K562 (cell line): ENCODE results near the gene NRCAM. TPM values are rescaled to one million over a fixed set of nuclear protein-coding genes. Genes with fewer than 3 reads are reported as not detected.

Source experiments
- CHD2 ChIP-seq: IDR thresholded peaks from 2 replicates; pipeline ENCODE4 v1.6.1; 2011; ENCODE audit warnings: low read depth, low read length
- ELF1 ChIP-seq: fragments of 200-800 bp; sonication (Bioruptor generic); IDR thresholded peaks from 2 replicates; pipeline ENCODE4 v1.6.1; 2016; ENCODE audit warnings: missing genetic modification characterization, missing compliant biosample characterization
- FIP1L1 ChIP-seq: fragments of 200-400 bp; formaldehyde crosslinking; IDR thresholded peaks from 2 replicates; pipeline ENCODE4 v1.6.1; 2018; ENCODE audit warnings: mild to moderate bottlenecking, low read depth, low read length; ENCODE audit not compliant: poor library complexity, severe bottlenecking
- FOXP1 ChIP-seq: sonication (generic); formaldehyde crosslinking; IDR thresholded peaks from 2 replicates; pipeline ENCODE4 v1.8.0; 2022; ENCODE audit warnings: mild to moderate bottlenecking, missing genetic modification reagents
- GABPA ChIP-seq: fragments of 200-800 bp; sonication (Bioruptor generic); conservative IDR thresholded peaks from 2 replicates; pipeline ENCODE4 v1.6.1; 2016; ENCODE audit warnings: low read depth, missing genetic modification characterization, missing compliant biosample characterization
- GATA2 ChIP-seq: sonication (generic); formaldehyde crosslinking; IDR thresholded peaks from 2 replicates; pipeline ENCODE4 v1.4.0; 2020; ENCODE audit warnings: mild to moderate bottlenecking, missing genetic modification reagents
- HDAC3 ChIP-seq: fragments of 450-650 bp; IDR thresholded peaks from 2 replicates; pipeline ENCODE4 v1.6.1; 2018; ENCODE audit warnings: borderline replicate concordance, mild to moderate bottlenecking, moderate library complexity; ENCODE audit not compliant: partially characterized antibody
- HDGF ChIP-seq: fragments of 450-650 bp; IDR thresholded peaks from 2 replicates; pipeline ENCODE4 v1.6.1; 2016
- JUN ChIP-seq, 2 experiments: sonication (generic) in 1 of 2; formaldehyde crosslinking in 1 of 2; IDR thresholded peaks; 2 replicates each; pipeline versions ENCODE4 v1.6.1 to v1.8.0; 2012 to 2022; ENCODE audit warnings: borderline replicate concordance in 2 of 2, mild to moderate bottlenecking in 2 of 2, improper control_type of control experiment in 1 of 2, low read depth in 1 of 2, low read length in 1 of 2, missing genetic modification reagents in 1 of 2
- LEF1 ChIP-seq: fragments of 450-650 bp; IDR thresholded peaks from 2 replicates; pipeline ENCODE4 v1.6.1; 2016; ENCODE audit warnings: mild to moderate bottlenecking
- MAFK ChIP-seq: IDR thresholded peaks from 2 replicates; pipeline ENCODE4 v1.6.1; 2011; ENCODE audit warnings: low read length, improper control_type of control experiment
- NFIX ChIP-seq: fragments of 250-450 bp; sonication (Bioruptor Pico); IDR thresholded peaks from 2 replicates; pipeline ENCODE4 v1.4.0; 2020; ENCODE audit warnings: low read depth, mild to moderate bottlenecking, moderate library complexity
- RBFOX2 ChIP-seq: fragments of 200-400 bp; formaldehyde crosslinking; IDR thresholded peaks from 2 replicates; pipeline ENCODE4 v1.6.1; 2017; ENCODE audit warnings: low read depth, mild to moderate bottlenecking, low read length, moderate library complexity
- RBM25 ChIP-seq: fragments of 200-400 bp; formaldehyde crosslinking; IDR thresholded peaks from 2 replicates; pipeline ENCODE4 v1.6.1; 2018; ENCODE audit warnings: low read length, low read depth, moderate library complexity; ENCODE audit not compliant: severe bottlenecking
- RNF2 ChIP-seq: sonication (generic); IDR thresholded peaks from 2 replicates; pipeline ENCODE4 v1.6.1; 2016
- SIN3B ChIP-seq: fragments of 450-650 bp; IDR thresholded peaks from 2 replicates; pipeline ENCODE4 v1.6.1; 2017; ENCODE audit warnings: low read depth, mild to moderate bottlenecking, moderate library complexity
- SRSF9 ChIP-seq: fragments of 200-400 bp; formaldehyde crosslinking; IDR thresholded peaks from 2 replicates; pipeline ENCODE4 v1.6.1; 2017; ENCODE audit warnings: low read depth, low read length, borderline replicate concordance
- ZBTB1 ChIP-seq: sonication (generic); formaldehyde crosslinking; IDR thresholded peaks from 2 replicates; pipeline ENCODE4 v1.8.1; 2023; ENCODE audit warnings: missing genetic modification reagents, low read depth, mild to moderate bottlenecking, borderline replicate concordance
- ZNF140 ChIP-seq: fragments of 250-450 bp; sonication (Bioruptor Pico); IDR thresholded peaks from 2 replicates; pipeline ENCODE4 v1.8.0; 2021; ENCODE audit warnings: moderate library complexity, mild to moderate bottlenecking, inconsistent platforms
- ZNF175 ChIP-seq: fragments of 200-800 bp; sonication (Bioruptor generic); IDR thresholded peaks from 2 replicates; pipeline ENCODE4 v1.6.1; 2016; ENCODE audit warnings: low read depth, mild to moderate bottlenecking, missing genetic modification characterization, missing compliant biosample characterization
- polyA plus RNA-seq, 8 experiments: library from polyadenylated mRNA; depleted of rRNA in 4 of 8; stranded (reverse) in 5 of 8; unstranded in 3 of 8; fragments of >200 nt; fragmentation: Nextera tagmentation in 2 of 8; fragmentation: Illumina TruSeq in 1 of 8; extraction: Ambion mirVana in 2 of 8; extraction: Trizol in 1 of 8; gene quantifications; 2 replicates each; pipeline versions ENCODE4 v1.2.1 to v1.2.3, GENCODE V29; 2011 to 2014; ENCODE audit warnings: inconsistent platforms in 1 of 8, missing spikeins in 1 of 8
- total RNA-seq, 7 experiments: library from RNA; depleted of rRNA in 6 of 7; stranded (reverse); fragments of >200 nt in 6 of 7; fragmentation: Illumina TruSeq in 2 of 7; extraction: Trizol in 2 of 7; gene quantifications; 2 replicates each; pipeline versions ENCODE4 v1.2.1 to v1.2.3, GENCODE V29; 2011 to 2021; ENCODE audit warnings: low replicate concordance in 1 of 7
- TF ChIP-seq, protein P1 (sequence below): fragments of 450-650 bp; formaldehyde crosslinking; IDR thresholded peaks from 2 replicates; pipeline ENCODE4 v1.4.0; 2020; ENCODE audit warnings: mild to moderate bottlenecking, moderate library complexity
- TF ChIP-seq, protein P2 (sequence below): fragments of 250-450 bp; sonication (Bioruptor Pico); IDR thresholded peaks from 2 replicates; pipeline ENCODE4 v1.8.0; 2022; ENCODE audit warnings: inconsistent platforms, mild to moderate bottlenecking, moderate library complexity, borderline replicate concordance
- TF ChIP-seq, protein P3 (sequence below): fragments of 450-650 bp; IDR thresholded peaks from 2 replicates; pipeline ENCODE4 v1.7.1; 2018; ENCODE audit warnings: mild to moderate bottlenecking, low read depth; ENCODE audit not compliant: partially characterized antibody

NRCAM gene
- total and polyA plus RNA-seq, 9 of the 15 experiments (the other 6 are each of a cell fraction or from before 2014, with no cell fraction given) = 0.03 to 0.54 (median 0.12) TPM; not detected in 1

DNA sequence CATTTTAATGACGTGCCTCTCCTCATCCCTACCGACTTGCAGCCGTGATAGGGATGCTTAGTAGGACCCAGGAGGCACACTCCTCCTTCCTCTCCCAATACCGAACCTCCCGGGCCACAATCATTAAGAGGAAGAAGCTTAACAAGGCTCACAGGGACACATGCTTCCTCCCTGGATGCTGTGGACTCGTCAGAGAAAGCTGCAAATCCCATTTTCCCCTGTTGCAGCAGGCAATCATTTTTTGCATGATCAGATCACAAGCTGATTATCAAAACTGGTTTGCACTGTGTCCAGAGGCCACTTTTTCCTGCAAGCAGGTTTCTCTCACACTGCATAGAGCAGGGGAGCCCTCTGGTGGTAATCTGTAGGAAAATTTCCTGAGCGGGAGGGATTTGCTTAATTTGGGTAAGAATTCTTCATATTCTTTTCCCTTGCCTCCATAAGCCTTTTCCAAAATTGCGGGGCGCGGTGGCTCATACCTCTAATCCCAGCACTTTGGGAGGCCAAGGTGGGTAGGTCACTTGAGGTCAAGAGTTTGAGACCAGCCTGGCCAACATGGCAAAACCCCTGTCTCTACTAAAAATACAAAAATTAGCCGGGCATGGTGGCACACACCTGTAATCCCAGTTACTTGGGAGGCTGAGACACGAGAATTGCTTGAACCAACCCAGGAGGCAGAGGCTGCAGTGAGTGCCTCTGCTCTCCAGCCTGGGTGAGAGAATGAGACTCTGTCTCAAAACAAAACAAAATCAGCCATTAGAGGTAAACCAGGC is 310.0 kb downstream of the NRCAM start (continued):
- no peak for TF ChIP-seq ZNF140
- TF ChIP-seq GATA2 = no peak; the same call in 1 of the 2 replicates
- TF ChIP-seq FIP1L1 = no peak
- no peak for TF ChIP-seq RBM25
- TF ChIP-seq, protein P1, sequence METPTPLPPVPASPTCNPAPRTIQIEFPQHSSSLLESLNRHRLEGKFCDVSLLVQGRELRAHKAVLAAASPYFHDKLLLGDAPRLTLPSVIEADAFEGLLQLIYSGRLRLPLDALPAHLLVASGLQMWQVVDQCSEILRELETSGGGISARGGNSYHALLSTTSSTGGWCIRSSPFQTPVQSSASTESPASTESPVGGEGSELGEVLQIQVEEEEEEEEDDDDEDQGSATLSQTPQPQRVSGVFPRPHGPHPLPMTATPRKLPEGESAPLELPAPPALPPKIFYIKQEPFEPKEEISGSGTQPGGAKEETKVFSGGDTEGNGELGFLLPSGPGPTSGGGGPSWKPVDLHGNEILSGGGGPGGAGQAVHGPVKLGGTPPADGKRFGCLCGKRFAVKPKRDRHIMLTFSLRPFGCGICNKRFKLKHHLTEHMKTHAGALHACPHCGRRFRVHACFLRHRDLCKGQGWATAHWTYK (CRISPR knock-in tag) = no peak
- no peak for TF ChIP-seq LEF1
- TF ChIP-seq ZNF175 (CRISPR knock-in tag) = no peak
- TF ChIP-seq FOXP1 (CRISPR knock-in tag) = no peak
- no peak for TF ChIP-seq GABPA
- TF ChIP-seq RBFOX2 = no peak
- no peak for TF ChIP-seq HDAC3
- no peak for TF ChIP-seq NFIX (CRISPR knock-in tag)
- TF ChIP-seq HDGF = no peak
- TF ChIP-seq, protein P2, sequence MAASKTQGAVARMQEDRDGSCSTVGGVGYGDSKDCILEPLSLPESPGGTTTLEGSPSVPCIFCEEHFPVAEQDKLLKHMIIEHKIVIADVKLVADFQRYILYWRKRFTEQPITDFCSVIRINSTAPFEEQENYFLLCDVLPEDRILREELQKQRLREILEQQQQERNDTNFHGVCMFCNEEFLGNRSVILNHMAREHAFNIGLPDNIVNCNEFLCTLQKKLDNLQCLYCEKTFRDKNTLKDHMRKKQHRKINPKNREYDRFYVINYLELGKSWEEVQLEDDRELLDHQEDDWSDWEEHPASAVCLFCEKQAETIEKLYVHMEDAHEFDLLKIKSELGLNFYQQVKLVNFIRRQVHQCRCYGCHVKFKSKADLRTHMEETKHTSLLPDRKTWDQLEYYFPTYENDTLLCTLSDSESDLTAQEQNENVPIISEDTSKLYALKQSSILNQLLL (CRISPR knock-in tag) = no peak
- TF ChIP-seq MAFK = no peak
- TF ChIP-seq CHD2 = no peak
- TF ChIP-seq ZBTB1 (CRISPR knock-in tag) = no peak
- TF ChIP-seq SRSF9 = no peak
- TF ChIP-seq ELF1 (tag) = 0 out of 2 replicates have a peak, but pooled peaks have one; percentile 21
- no peak for TF ChIP-seq SIN3B
- 0 out of 2 replicates have a peak, but pooled peaks have one; percentile 9 for TF ChIP-seq JUN (IDR thresholded peaks at IDR 0.05; ENCODE audit: borderline replicate concordance, low read depth, low read length)
- 0 out of 2 replicates have a peak, but pooled peaks have one; percentile 15 for TF ChIP-seq JUN (CRISPR knock-in tag; IDR thresholded peaks at IDR 0.05; ENCODE audit: borderline replicate concordance)
- peak; percentile 36; the same call in 1 of the 2 replicates for TF ChIP-seq RNF2
- TF ChIP-seq, protein P3, sequence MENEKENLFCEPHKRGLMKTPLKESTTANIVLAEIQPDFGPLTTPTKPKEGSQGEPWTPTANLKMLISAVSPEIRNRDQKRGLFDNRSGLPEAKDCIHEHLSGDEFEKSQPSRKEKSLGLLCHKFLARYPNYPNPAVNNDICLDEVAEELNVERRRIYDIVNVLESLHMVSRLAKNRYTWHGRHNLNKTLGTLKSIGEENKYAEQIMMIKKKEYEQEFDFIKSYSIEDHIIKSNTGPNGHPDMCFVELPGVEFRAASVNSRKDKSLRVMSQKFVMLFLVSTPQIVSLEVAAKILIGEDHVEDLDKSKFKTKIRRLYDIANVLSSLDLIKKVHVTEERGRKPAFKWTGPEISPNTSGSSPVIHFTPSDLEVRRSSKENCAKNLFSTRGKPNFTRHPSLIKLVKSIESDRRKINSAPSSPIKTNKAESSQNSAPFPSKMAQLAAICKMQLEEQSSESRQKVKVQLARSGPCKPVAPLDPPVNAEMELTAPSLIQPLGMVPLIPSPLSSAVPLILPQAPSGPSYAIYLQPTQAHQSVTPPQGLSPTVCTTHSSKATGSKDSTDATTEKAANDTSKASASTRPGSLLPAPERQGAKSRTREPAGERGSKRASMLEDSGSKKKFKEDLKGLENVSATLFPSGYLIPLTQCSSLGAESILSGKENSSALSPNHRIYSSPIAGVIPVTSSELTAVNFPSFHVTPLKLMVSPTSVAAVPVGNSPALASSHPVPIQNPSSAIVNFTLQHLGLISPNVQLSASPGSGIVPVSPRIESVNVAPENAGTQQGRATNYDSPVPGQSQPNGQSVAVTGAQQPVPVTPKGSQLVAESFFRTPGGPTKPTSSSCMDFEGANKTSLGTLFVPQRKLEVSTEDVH = no peak
